Right atrium auricular region (tissue), 2 donors: ENCODE measurements around the gene MTA1. TPM values are rescaled to one million over a fixed set of nuclear protein-coding genes. Genes with fewer than 3 reads are reported as not detected.

Experiments
- DNase-seq: peaks from one replicate; pipeline ENCODE4 v3.0.0-alpha.2; 2019; ENCODE audit warnings: low spot score
- H3K27ac ChIP-seq, 2 donors: fragments of 200-600 bp; sonication (generic); 1 replicate in 1 of 2; 2 replicates in 1 of 2; pipeline ENCODE4 v1.5.1; 2016 to 2019
- H3K27me3 ChIP-seq, 2 donors: fragments of 200-600 bp; sonication (generic); one replicate each; pipeline versions ENCODE4 v1.5.1 to v1.6.0; 2017 to 2019
- H3K36me3 ChIP-seq: fragments of 200-600 bp; sonication (generic); one replicate; pipeline ENCODE4 v1.5.1; 2016
- H3K4me1 ChIP-seq, 2 donors: fragments of 200-600 bp; sonication (generic); one replicate each; pipeline versions ENCODE4 v1.5.1 to v1.6.0; 2017 to 2019
- H3K4me3 ChIP-seq, 2 donors: fragments of 200-600 bp; sonication (generic); 1 replicate in 1 of 2; 2 replicates in 1 of 2; pipeline ENCODE4 v1.5.1; 2017 to 2019; ENCODE audit warnings: mild to moderate bottlenecking in 1 of 2, moderate library complexity in 1 of 2
- H3K9me3 ChIP-seq, 2 donors: fragments of 200-600 bp; sonication (generic); one replicate each; pipeline ENCODE4 v1.5.1; 2019
- total RNA-seq, 2 donors: library from RNA; depleted of rRNA; stranded (reverse); fragments of >200 nt; gene quantifications; one replicate each; pipeline ENCODE4 v1.1.0, GENCODE V29; 2016
- TF ChIP-seq, protein P1 (sequence below), 2 donors: fragments of 200-600 bp; sonication (generic); IDR thresholded peaks; one replicate each; pipeline ENCODE4 v1.5.1; 2019; ENCODE audit warnings: antibody characterized with exemption in 2 of 2

Gene MTA1
- total RNA-seq, 2 donors from 2014 or later, result 51.9 to 61.7 TPM

DNA sequence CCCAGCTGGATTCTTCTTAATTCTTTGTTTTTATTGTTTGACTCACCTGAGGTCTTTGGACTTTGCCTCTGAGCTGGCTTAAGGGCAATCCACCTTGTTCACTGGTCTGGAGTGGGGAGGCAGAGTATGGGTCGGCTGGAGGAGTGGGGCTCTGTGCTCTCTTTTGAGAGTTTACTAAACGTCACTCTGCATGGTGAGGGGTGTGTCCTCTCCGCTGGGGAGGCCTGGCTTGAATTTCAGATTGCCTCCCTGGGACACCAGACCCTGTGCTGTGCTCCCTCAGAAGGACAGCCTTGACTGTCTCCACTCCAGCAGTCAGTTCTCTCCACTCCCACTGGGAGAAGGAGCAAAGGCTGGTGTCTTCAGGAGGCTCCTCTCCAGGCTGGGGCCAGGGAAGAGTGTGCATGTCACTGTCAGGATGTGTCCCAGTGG is 1.9 kb upstream of the MTA1 start:
- TF ChIP-seq, protein P1, sequence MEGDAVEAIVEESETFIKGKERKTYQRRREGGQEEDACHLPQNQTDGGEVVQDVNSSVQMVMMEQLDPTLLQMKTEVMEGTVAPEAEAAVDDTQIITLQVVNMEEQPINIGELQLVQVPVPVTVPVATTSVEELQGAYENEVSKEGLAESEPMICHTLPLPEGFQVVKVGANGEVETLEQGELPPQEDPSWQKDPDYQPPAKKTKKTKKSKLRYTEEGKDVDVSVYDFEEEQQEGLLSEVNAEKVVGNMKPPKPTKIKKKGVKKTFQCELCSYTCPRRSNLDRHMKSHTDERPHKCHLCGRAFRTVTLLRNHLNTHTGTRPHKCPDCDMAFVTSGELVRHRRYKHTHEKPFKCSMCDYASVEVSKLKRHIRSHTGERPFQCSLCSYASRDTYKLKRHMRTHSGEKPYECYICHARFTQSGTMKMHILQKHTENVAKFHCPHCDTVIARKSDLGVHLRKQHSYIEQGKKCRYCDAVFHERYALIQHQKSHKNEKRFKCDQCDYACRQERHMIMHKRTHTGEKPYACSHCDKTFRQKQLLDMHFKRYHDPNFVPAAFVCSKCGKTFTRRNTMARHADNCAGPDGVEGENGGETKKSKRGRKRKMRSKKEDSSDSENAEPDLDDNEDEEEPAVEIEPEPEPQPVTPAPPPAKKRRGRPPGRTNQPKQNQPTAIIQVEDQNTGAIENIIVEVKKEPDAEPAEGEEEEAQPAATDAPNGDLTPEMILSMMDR (IDR thresholded peaks at IDR 0.05), result no peak
- Histone ChIP-seq H3K27me3 (no peaks in the 10 kb centered on the region), H3K27ac (no peak overlapping the region), H3K9me3 (no peaks in the 10 kb centered on the region), H3K4me3 (no peak overlapping the region), H3K36me3 (no peaks in the 10 kb centered on the region), H3K4me1 (peaks cover 0 to 53% of the 10 kb centered on the region in 2 donors)
- DNase-seq, result no peak

DNA sequence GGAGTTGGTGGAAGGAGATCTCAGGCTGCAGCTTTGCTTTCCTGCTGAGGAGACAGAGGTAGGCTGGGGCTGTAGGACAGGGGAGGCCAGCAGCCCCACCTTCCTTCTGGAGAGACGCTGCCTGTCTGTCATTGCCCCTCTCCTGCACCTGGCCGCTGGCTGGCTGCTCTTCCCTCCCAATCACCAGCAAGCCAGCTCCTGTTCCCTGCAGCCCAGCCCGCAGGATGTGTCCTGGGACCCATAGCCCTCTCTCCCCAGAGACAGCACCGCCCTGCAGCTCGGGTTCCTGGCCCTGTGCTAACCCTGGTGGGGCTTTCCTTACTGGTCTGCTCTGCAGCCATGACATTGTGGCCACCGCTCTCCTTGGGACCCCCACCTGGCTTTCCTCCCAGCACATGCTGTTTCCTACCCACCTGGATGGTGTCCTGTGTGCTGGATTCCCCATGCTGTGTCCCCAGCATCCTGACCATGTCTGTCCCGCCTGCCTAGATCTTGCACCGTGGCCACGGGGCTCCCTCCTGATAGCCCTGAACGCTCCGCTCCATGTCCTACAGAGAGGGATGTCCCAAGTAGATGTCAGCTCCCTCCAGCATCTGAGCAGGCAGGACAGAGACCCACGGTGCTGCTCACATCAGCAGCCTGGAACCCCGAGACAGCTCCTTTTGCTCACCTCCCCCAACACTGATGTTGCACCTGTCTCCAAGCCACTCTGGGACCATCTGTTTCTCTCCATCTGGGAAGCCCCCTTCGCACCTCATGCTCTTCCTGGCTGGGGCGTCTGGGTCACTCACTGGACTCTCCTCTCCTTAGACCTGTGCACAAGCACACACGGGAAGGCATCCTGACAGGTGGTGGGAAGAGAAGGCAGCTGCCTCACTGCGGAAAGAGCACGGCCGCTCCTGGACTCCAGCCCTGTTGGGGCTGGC is 1.1 kb upstream of the MTA1 start:
- H3K9me3 ChIP-seq, result no peaks in the 10 kb centered on the region
- H3K4me1 ChIP-seq, result peaks cover 0 to 61% of the 10 kb centered on the region in 2 donors
- H3K4me3 ChIP-seq, result peak overlapping the region in 1 of 2 donors; percentile 62
- DNase-seq, result no peak
- H3K27me3 ChIP-seq, result no peaks in the 10 kb centered on the region
- H3K36me3 ChIP-seq, result no peaks in the 10 kb centered on the region
- H3K27ac ChIP-seq, result peak overlapping the region in 1 of 2 donors; percentile 72
- TF ChIP-seq, protein P1 (IDR thresholded peaks at IDR 0.05), result no peak

DNA sequence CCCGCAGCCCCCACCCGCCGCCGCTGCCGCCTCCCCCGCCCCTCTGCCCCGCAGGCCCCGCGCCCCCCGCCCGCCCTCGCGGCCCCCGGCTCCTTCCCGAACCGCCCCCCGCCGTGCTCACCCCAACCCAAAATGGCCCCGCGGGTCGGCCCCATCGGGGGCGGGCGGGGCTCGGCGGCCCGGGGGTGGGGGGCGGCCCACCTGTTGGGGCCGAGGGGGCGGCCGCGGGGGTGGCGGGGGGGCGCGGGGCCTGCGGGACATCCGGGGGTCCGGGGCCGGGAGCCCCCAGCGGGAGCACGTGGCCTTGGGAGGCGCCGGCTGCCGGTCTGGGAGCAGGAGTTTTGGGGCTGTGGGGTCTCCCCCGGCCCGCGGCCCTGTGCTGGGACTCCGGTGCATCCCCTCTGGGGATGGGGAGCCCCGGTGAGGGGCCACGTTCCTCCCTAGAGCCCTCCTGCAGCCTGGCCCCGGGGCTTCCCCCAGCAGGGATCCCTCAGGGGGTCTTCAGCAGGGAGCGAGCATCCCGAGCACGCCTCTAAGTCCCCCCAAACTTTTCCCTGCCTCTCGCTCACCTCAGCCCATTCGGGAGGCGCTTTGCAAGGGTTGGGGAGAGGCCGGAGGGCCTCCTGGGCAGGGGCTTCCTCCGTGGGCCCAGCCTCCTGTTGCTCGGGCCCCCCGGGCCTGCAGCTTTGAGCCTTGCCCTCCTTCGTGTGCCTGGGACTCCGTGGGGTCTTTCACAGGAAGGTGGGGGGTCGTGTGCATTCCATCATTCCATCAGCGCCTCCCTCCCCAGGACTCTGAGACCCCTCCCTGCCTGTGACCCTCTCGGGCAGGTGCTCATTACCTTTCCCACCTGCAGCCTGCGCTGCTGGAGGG is 710 bp downstream of the MTA1 start:
- no peaks in the 10 kb centered on the region for H3K9me3 ChIP-seq
- DNase-seq, result no peak
- no peaks in the 10 kb centered on the region for H3K27me3 ChIP-seq
- peak overlapping the region; percentile 74 to 78 for H3K27ac ChIP-seq
- H3K4me3 ChIP-seq, result peak overlapping the region; percentile 62 to 69
- H3K4me1 ChIP-seq, result peaks cover 0 to 52% of the 10 kb centered on the region in 2 donors
- TF ChIP-seq, protein P1 (IDR thresholded peaks at IDR 0.05), result no peak
- H3K36me3 ChIP-seq, result no peaks in the 10 kb centered on the region

DNA sequence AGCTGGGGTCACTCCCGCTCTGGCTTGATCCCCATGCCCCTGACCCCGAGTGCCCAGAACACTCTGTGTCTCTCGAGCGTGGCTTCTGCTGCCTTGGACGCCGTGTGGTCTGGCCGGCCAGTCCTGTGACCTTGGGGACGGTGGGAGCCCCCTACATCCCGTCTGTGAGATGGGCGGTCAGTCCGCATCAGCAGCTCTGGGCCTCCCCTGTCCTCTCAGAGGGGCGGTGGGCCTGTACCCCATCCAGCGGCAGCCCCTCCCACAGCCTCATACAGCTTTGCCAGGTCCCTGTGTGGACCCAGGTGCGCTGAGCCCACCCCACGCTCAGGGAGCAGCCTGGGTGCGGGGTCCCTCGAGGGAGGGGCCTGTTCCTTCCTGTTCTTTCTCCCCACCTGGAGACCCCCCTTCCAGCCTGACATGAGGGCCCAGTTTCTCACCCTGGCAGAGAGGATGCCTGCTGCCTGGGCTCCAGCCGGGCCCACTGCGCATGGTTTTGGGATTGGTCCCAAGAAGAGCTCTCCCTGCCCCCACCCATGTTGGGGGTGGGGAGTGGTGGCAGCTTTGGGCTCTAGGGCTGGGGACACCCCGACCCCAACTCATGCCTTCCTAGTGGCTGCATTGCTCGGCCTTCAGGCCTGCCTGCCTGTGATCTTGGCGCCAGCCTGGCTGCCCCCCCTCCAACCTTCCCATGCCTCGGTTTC is 1.5 kb downstream of the MTA1 start:
- TF ChIP-seq, protein P1 (IDR thresholded peaks at IDR 0.05), result no peak
- peaks cover 0 to 45% of the 10 kb centered on the region in 2 donors for H3K4me1 ChIP-seq
- no peaks in the 10 kb centered on the region for H3K9me3 ChIP-seq
- no peaks in the 10 kb centered on the region for H3K27me3 ChIP-seq
- H3K4me3 ChIP-seq, result peak overlapping the region; percentile 62 to 69
- no peaks in the 10 kb centered on the region for H3K36me3 ChIP-seq
- no peak for DNase-seq
- peak overlapping the region; percentile 74 to 78 for H3K27ac ChIP-seq
